ENCODE measurements around the gene GTPBP8.

GRCh38 chr3:112958811-112959560, 31.8 kb upstream of the GTPBP8 start:
- TF ChIP-seq TCF7L2 (IDR thresholded peaks at IDR 0.05; ENCODE audit: borderline replicate concordance, extremely low read depth, insufficient read depth, insufficient read length) (no peak), CTCF (IDR thresholded peaks at IDR 0.05 in 2 of 3, conservative IDR thresholded peaks at IDR 0.05 in 1 of 3; ENCODE audit: borderline replicate concordance in 1 of 3, insufficient read depth in 1 of 3, low read depth in 2 of 3, low read length in 2 of 3) (no peak), EZH2 (IDR thresholded peaks at IDR 0.05) (no peak), POLR2AphosphoS5 (IDR thresholded peaks at IDR 0.05; ENCODE audit: low read depth, low read length) (no peak), CEBPB (IDR thresholded peaks at IDR 0.05; ENCODE audit: low read depth) (no peak), REST (IDR thresholded peaks at IDR 0.05; ENCODE audit: low read depth) (no peak), ZNF274 (IDR thresholded peaks at IDR 0.05; ENCODE audit: low read depth, low read length) (no peak), SIN3A (IDR thresholded peaks at IDR 0.05; ENCODE audit: low read depth) (no peak), POLR2A (IDR thresholded peaks at IDR 0.05; ENCODE audit: borderline replicate concordance, extremely low read depth, insufficient read depth, insufficient read length) (no peak)

Measured in HCT116 (cell line).